Astrocyte of the hippocampus (primary cell): Measurements from ENCODE around the gene EHD1.

Experiments used
- DNase-seq: peaks from one replicate; pipeline ENCODE4 v3.0.0; 2011; ENCODE audit warnings: low read depth, low spot score

The EHD1 gene

DNA sequence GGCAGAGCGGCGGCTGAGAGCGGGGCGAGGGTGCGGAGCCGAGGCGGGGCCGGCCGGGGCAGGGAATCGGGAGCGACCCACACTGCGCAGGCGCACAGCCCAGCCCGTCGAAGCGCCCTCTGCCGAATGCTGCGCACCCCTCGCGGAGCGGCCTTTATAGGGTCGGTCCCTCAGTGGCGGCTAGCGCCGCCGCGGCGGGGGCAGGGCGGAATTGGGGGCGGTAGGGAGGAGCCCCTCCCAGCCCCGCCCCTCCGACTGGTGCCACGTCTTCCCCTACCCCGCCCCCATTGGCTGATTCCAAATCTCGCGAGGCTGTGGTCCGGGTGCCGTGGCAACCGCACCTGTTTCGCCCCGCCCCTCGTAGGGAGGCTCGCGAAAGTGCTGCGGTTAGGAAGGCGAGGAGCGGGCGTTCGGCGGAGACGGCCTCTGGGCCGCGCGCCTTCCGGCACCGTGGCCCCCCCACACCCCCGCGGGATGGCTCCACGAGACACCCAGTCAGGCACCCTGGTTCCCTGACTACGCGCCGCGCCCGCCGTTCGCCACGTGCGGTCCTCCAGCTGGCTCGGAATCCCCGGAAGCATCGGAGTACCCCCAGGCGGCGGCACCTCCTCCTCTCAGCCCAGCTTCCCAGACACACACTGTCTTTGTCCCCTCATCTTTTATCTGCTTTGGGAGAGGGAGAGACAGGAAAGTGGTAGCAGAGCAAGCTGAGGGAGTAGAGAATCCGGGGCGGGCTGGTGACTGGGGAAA, at the start of gene EHD1:
TSS of gene EHD1 (minus strand) at position 128 of the 750 bp plus-strand sequence. CDS start 157 bp downstream, outside the sequence.
- peak; percentile 99 for DNase-seq

DNA sequence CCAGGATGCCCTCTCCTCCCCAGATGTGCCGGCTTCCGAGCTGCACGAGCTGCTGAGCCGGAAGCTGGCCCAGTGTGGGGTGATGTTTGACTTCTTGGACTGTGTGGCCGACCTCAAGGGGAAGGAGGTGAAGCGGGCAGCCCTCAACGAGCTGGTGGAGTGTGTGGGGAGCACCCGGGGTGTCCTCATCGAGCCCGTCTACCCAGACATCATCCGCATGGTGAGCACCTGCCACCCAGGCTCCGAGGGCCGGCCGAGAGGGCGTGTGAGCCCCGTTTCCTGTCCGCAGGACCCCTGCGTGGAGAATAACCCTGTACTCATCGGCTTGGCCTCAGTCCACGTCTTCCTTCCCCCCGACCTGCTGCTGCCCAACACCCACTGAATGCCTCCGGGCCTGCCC, 48.3 kb upstream of the EHD1 start:
- DNase-seq = no peak

DNA sequence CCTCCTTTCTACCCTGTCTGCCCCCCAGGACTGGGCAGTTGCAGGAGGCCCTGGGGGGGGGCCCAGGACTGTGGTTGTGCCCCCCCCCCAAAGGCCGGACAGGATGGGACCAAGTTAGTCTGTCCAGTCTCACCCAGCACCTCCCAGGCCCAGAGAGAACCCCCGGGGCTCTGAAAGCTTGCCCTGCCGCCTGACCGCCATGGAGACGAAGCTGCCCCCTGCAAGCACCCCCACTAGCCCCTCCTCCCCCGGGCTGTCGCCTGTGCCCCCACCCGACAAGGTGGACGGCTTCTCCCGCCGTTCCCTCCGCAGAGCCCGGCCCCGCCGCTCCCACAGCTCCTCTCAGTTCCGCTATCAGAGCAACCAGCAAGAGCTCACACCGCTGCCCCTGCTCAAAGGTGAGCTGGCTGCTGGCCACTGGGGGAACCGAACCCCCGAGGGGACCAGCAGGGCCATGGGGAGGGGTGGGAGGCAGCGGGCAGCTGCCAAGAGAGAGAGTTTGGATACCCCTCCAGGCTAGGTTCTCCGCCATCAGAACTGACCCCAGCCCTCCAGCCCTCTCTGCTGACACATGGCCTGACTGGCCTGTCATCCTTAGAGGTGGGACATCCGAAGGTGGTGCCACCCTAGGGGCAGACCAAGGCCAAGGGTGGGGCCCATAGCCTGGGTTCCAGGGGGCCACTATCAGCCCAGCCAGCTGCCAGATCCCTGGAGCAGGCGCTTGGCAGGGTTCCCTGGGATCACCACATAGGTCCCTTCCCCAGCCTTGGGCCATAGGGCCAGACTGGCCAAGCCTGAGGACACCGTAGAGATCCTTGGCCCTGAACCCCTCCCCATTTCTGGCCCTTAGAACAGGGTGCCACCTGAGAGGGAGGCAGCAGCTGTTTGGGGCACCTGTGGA, 47.4 kb upstream of the EHD1 start:
- DNase-seq = no peak

DNA sequence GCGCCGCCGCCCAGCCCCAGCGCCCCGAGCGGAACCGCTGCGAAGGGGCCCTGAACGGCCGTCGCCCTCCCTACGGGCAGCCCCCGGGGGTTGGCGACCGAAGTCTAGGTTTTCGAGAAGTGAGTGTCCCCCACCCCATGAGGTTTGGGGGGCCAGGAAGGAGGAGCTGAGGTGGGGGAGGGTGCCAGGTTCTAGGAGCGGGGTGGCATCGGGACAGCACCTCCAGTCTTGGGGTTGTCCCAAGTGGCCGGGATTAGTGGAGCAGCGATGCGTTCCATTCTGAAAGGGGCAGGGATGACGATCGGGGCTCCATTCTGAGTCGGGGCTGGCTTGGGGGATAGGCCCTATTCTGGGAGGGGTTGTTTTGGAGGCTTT, 46.5 kb upstream of the EHD1 start:
- DNase-seq = peak; percentile 41

DNA sequence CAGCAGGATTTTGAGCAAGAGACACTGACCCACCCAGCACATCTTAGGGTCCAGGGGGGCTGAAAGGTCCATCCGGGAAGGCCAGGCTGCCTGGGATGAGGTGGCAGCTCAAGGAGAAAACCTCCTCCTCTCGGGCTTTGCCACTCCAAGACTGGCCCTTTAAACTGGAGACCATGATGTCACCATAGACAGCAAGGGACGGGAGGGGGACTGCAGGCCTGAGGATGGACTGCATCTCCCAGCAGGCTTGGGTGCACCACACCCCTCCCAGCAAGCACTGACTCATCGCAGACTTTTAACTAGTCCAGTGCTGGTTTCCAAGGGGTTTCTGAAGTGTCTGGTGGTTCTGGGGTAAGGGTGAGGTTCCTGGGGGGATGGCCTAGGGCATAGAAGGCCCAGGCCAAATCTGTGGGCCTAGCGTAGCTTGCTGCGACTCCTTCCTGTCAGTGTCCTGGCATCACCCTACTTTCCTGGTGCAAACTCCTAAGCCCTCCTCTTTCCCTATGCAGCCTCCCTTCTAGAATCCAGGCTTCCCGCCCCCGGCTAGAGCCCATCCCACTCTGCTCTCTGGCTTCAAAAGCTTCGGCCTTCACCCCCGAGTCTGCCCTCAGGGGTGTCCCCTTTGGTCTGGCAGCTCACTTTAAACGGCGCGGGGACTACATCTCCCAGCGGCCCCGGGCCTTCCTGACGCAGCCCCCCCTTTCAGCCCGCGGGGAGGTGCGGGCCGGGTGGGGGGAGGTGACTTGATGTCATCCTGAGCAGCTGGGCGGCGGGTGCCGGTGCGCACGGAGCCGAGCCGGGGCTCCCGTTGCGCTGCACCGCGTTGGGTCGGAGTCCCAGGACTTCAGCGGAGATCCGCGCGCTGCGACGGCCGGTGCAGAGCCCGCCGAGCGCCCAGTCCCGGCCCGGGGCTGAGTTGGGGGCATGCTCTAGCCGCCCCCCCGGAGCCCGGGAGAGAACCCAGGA, 45.8 kb upstream of the EHD1 start, which contains the start of gene PPP2R5B:
TSS of gene PPP2R5B (plus strand) at position 746 of the 966 bp plus-strand sequence. CDS start 1,046 bp downstream, outside the sequence.
- peak; percentile 95 for DNase-seq

DNA sequence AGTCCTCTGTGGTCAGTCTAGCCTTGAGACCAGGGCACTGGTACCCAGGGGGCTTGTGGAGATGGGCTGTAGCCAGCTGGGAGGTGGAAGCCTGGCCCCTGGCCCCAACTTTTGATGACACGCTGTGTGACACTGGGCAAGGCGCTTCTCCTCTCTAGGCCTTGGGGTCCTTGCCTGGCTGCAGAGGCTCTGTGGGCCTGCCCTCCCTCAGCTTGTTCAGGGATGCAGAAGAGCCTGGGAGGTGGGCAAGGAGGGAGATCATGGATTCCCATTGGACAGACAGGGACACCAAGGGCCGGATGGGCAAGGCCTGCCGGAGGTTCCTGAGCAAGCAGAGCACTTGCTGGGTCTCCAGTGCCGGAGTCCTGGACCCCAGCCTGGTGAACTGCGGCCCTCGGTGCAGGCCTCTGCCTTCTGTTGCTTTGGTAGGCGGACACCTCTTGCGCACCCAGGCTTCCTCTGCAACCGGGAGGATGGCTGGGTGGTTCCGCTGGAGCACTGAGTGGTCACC, 44.8 kb upstream of the EHD1 start:
- no peak for DNase-seq

DNA sequence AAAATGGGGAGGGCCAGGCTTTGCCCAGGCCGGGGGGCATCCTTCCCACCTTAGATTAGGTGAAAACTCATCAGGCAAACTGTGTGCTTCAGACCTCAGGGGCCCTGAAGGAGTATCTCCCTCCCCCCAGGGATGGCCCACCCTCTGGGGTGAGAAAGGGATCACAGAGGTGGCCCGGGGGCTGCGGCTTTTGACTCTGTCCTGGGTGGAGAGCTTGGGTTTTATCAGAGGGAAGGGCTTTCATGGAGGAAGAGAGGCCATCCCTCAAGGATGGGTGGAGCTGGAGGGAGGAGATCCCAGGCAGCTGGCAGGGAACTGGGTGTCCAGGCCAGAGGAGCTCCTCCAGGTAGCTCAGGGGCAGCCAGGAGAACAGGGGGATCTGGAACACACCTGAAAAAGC, 43.0 kb upstream of the EHD1 start:
- DNase-seq = no peak

DNA sequence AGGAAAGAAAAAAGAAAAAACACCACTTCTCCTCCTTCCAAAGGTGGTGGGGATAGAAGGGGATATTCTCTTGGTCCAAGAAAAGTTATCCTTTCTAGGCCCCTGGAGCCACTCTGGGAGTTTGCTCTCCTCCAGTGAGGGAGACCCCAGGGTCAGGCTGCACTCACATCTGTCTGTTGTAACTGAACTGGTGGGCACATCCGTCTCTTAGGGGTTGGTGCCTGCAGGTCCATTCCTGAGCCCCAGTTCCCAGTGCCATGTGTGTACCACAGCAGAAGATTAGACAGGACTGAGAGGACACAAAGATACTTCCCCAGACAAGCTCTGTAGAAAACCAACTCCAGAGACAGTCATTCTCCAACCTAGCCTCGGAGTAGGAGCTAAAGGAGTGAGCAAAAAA, 41.7 kb upstream of the EHD1 start:
- DNase-seq = no peak

DNA sequence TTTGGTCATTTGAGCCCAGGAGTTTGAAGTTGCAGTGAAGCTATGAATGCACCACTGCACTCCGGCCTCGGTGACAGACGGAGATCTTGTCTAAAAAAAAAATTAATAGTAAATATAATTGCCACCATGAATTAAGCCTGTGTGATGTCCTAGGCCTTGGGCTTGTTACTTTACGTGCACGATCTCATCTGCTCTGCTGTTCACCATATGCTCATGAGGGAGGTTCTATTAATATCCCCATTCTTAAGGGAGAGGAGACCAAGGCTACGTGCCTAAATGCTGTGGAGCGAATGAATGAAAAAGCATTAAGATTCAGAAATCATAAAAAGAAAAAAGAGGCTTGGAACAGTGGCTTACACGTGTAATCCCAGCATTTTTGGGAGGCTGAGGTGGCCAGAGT, 41.2 kb upstream of the EHD1 start:
- no peak for DNase-seq

DNA sequence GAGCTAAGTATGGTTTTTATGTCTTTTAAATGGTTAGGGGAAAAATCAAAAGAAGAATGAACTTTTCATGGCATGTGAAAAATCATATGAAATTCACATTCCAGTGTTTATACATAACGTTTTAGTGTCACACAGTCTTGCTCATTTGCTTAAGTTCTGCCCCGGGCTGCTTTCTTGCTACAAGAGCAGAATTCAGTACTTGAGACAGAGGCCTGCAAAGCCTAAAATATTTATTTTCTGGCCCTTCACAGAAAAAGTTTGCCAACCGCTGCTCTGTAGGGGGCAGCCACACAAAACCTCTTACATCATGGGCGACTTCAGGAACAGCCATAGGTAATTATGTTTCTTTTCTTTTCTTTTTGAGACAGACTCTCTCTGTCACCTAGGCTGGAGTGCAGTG, 39.6 kb upstream of the EHD1 start:
- peak; percentile 74 for DNase-seq

DNA sequence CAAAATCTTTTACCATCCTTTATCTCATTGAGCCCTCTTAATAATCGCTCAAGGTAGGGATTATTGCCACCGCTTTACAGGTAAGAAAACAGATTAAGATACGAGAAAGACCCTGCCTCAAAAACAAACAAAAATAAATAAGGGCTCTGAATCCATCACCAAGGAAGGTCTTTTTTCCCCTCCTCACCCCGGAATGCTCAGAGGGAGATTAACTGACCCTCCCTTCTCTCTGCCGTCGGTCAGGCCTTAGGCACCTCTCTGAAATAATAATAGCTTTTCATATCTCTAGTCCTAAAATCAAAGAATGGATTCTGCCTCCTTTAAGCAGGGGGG, 39.2 kb upstream of the EHD1 start:
- DNase-seq = no peak

DNA sequence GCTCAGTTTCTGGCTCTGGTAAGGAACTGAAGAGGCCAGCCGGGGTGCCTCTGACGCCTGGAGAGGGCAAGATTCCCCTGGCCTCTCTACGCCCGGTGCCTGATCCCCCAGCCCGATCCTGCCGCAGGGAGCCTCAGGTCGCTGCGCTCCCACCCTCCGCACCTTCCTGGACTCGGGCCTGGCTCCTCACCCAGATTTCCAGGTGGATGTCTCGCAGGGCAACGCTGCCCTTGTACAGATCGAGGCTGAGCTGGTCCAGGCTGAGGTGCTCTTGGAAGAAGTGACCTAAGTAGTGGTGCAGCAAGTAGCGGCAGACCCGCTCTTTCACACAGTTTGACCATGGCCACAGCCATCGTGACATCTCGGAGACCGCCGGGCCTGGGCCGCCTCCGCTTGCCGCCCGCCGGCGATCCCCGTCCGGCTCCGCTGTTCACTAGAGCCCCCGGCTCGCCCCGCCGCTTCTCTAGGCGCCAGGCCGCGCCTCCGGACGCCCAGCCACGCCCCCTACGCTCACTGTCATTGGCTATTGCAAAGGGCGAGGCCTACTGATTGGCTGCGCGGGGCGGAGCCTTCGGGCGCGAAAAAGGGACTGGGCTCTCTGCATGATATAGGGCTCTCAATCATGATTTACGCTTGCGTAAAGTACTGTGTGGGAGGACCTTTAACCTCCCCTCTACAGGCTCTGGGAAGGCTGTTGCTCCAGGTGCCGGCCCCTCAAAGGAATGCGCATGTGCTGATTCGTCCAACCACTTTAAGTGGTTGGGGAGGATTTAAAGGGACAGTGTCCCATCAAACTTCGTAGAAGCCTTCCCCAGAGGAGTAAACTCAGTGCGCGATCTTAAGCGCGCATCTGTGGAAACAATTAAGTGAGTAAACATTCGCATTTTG, 38.6 kb upstream of the EHD1 start, which contains the start of gene ATG2A:
TSS of gene ATG2A (minus strand) at position 435 of the 888 bp plus-strand sequence. CDS start at position 361, 74 bp downstream.
- peak; percentile 100 for DNase-seq

DNA sequence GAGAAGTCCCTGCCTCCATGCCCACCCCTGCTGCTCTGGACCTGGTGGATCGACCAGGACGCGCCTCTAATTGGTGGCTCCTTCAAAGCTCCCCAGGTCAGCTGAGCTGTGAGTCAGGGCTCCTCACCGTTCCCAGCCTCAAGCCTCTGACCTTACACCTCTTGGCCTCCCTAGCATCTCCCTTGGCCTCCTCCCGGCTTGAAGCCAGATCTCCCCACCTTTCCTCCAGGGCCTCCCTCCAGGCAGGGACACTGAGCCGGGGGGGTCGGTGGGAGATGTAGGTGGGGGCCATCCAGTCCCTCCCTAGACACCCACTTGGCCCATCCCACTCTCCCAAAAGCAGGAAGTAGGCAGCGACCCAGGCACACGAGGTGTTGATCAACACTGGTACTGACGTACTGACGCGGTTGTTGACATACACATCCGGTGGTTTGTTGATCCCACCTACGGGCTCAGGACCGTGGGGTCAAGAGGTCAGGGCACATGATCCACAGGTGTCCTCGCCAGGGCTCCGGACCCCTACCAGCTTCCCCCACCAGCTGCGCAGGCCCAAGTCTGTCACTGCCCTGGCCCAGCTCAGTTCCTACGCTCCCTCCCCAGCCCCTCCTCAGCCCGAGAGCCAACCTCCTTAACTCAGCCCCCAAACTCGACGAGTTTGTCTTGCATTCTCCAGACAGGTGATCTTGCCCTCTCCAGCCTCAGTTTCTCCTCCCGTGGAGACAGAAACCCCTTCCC, 37.8 kb upstream of the EHD1 start:
- DNase-seq = peak; percentile 44

DNA sequence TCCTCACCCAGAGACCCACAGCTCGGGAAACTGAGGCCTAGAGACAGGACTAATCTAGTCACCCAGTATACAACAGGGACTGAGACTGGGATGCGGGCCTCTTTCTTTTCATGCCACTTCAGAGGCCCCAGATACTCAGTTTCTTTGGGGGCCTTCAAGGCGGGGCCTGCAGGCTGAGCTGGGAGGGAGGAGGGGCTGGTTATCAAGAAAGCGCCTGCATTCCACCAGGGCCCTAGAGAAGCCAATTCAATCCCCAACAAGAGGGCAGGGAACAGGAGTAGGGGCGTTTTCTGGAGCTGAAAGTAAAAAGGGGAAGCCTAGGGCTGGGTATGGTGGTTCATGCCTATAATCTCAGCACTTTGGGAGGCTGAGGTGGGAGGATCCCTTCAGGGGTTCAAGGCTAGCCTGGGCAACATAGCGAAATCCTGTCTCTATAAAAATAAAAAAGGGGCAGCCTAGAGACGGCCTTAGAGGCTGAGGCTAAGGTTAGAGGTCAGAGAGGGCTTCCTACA, 37.0 kb upstream of the EHD1 start:
- no peak for DNase-seq

DNA sequence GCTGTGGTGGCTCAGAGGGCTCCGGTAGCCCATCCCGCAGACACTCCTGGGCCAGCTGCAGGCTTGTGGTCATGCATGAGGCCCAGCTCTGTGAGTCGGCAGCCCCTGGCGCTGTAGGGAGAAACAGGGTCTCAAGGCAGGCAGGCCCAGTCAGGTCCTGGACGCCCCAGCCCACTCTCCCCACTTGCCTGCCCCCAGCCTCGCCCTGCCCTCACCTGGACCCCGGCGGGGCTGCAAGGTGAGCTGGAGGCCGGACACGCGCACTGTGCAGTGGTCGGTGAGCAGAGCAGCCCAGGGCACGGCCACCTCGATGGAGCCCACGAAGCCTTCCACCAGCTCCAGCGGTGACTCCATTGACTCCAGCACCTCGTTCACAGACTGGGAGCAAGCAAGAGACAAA, 35.7 kb upstream of the EHD1 start:
- no peak for DNase-seq

DNA sequence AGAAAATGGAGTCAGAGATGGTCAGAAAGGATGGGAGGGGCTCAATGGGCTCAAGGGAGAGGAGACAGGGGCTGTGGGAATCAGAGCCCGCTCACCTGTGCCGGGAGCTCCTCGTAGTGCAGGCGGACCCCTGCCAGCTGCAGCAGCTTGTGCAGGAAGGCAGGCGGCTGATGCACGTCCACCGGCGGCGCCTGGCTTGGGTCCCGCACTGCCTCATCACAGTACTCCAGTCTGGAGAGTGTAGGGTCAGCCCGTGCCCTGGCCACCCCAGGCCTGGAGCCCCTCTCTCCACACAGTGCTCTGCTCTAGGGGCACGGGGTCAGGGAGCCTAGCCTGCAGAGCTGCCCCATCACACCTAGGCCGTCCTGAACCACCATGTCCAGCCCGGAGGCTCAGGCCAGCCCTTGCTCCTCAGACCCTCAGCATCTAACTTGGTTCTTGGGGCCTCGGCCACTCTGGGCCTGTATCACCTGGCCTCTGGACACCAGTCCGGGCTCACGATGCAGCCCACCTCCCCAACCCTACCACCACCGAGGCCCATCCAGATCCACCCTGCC, 34.8 kb upstream of the EHD1 start:
- DNase-seq = no peak

DNA sequence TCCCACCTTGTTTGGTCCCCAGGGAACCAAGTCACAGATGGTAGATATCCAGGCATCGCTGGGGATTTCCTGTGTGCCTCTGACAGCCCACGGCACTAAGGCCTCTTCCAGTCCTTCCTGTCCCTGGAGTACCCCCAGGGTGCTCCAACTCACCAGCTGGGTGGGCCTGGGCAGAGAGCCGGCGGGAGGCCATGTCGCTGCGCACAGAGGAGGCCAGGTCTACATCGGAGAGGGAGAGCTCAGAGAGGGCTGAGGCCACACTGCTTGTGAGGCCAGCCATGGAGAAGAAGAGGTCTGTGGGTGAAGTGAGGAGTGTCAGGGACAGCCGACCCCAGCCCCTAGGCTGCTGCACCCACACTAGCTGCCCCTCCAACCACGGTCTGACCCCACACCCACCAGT, 33.3 kb upstream of the EHD1 start:
- DNase-seq = no peak

DNA sequence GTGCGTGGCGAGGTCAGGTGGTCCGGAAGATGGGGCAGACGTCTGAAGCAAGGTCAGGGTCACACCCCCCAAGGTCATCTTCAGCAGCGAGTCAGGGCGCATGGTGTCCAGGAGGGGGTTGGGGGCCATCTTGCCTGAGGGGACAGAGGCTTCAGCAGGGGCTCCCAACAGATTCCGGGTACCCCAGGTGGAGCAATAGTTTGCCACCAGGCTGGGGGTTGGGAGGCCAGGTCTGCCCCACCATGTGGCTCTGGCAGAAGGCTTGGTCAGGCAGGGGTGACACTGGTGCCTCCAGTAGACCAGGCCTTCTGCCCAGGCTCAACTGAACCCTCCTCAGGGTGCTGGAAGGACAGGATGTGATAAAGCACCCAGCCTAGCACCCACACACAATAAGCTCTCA, 32.7 kb upstream of the EHD1 start:
- no peak for DNase-seq

DNA sequence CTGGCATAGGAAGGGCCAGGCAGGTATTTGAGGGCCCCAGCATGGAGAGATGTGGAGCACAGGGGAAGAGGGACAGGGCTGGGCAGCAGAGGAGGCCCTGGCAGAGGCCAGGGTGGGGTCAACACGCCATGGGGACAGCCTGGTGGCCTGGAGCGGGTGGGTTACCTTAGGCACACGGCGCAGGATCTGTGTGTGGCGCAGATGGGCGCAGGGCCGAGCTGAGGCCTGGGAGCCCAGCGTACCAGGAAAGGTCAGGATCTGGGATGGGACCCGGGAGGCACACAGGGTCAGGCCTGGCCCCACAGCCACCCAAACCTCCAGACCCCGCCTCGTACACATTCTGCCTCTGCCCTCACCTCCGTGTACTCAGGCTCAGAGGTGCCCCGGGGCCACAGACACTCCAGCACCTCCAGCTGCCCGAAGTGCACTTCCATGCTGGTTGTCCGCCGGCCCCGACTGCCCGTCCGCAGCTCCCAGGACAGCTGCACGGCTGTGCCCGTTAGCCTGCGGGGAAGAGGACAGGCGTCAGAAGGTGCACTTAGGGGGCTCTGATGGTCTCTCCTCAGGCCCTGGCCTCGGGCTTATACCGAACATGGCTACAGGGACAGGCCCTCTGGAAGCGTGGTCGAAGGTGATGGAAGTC, 32.2 kb upstream of the EHD1 start:
- no peak for DNase-seq
